ENCODE measurements around the gene LTBP1. TPM values are rescaled to one million over a fixed set of nuclear protein-coding genes. Genes with fewer than 3 reads are reported as not detected.

Gene LTBP1
- polyA plus RNA-seq, 1 experiment: 124 TPM

DNA sequence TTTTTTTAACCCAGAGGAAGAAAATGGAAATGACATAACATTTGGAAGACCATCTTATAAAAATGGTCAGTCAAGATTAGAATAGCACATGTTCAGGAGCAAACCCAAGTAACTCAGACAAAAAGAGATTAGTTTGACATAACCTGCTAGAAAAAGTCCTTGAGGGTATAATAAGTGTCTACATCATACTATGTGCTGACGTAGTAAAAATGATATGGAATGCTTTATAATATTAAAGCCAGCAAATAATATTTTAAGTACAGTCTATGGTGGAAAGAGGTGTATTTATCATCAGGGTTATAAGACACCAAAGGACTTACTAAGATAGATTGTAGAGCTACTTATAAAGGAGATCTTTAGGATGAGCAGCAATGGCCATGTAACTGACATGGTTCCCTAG is 169.0 kb downstream of the LTBP1 start:
- TF ChIP-seq CTCF (IDR thresholded peaks at IDR 0.05; ENCODE audit: insufficient read depth, low read depth, low read length): no peak
- no peaks in the 10 kb centered on the region for H3K36me3 ChIP-seq (ENCODE audit: control insufficient read depth, insufficient read depth, low read length)
- no peaks in the 10 kb centered on the region for H3K27me3 ChIP-seq (ENCODE audit: control insufficient read depth, insufficient read depth, low read length)
- ChIA-PET CTCF (interaction anchor here (0.6 to 0.8 kb wide), 2 partner anchors 26 to 270 kb away, joined by 3 read pairs; no protein-coding TSS in a partner anchor), POLR2A (no interaction called here)
- H3K4me3 ChIP-seq (ENCODE audit: low read depth, low read length): no peak overlapping the region
- DNase-seq (ENCODE audit: low read depth): no peak

GRCh38 chr2:33116799-33117198 is 170.0 kb downstream of the LTBP1 start:
- DNase-seq (ENCODE audit: low read depth): no peak
- H3K36me3 ChIP-seq (ENCODE audit: control insufficient read depth, insufficient read depth, low read length): no peaks in the 10 kb centered on the region
- CTCF ChIA-PET: no interaction called here
- H3K27me3 ChIP-seq (ENCODE audit: control insufficient read depth, insufficient read depth, low read length): no peaks in the 10 kb centered on the region
- POLR2A ChIA-PET: no interaction called here
- H3K4me3 ChIP-seq (ENCODE audit: low read depth, low read length): no peak overlapping the region
- no peak for TF ChIP-seq CTCF (IDR thresholded peaks at IDR 0.05; ENCODE audit: insufficient read depth, low read depth, low read length)

GRCh38 chr2:33118651-33119050 is 171.9 kb downstream of the LTBP1 start:
- Histone ChIP-seq H3K36me3 (ENCODE audit: control insufficient read depth, insufficient read depth, low read length) (no peaks in the 10 kb centered on the region), H3K4me3 (ENCODE audit: low read depth, low read length) (no peak overlapping the region), H3K27me3 (ENCODE audit: control insufficient read depth, insufficient read depth, low read length) (no peaks in the 10 kb centered on the region)
- TF ChIP-seq CTCF (IDR thresholded peaks at IDR 0.05; ENCODE audit: insufficient read depth, low read depth, low read length): no peak
- ChIA-PET CTCF (interaction anchor here (0.9 kb wide), 1 partner anchor 15 kb away, joined by 3 read pairs; no protein-coding TSS in a partner anchor), POLR2A (no interaction called here)
- DNase-seq (ENCODE audit: low read depth): no peak

GRCh38 chr2:33121416-33121815 is 174.7 kb downstream of the LTBP1 start:
- Histone ChIP-seq H3K4me3 (ENCODE audit: low read depth, low read length) (no peak overlapping the region), H3K36me3 (ENCODE audit: control insufficient read depth, insufficient read depth, low read length) (no peaks in the 10 kb centered on the region), H3K27me3 (ENCODE audit: control insufficient read depth, insufficient read depth, low read length) (no peaks in the 10 kb centered on the region)
- ChIA-PET CTCF (interaction anchor here (1.1 kb wide), 1 partner anchor 51 kb away, joined by 3 read pairs; no protein-coding TSS in a partner anchor), POLR2A (no interaction called here)
- DNase-seq (ENCODE audit: low read depth): no peak
- TF ChIP-seq CTCF (IDR thresholded peaks at IDR 0.05; ENCODE audit: insufficient read depth, low read depth, low read length): no peak

DNA sequence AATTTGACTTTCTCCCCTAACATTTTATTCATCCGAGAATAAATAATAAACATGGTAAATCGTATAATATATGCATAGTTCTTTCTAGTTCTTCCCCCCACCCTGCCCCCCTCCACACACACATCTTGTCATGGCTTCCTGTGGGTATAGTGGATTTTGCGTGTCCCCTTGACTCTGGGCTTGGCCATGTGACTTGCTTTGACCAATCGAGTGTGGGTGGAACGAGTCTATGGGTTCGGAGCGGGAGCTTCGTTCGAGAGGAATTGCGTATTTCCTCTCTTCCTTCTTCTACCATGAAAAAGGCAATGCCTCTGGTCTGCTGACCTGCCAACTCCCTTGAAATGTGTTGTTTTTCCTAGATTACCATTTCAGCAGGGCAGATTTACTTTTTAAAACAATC is 175.2 kb downstream of the LTBP1 start:
- no peak for TF ChIP-seq CTCF (IDR thresholded peaks at IDR 0.05; ENCODE audit: insufficient read depth, low read depth, low read length)
- Histone ChIP-seq H3K4me3 (ENCODE audit: low read depth, low read length) (no peak overlapping the region), H3K36me3 (ENCODE audit: control insufficient read depth, insufficient read depth, low read length) (no peaks in the 10 kb centered on the region), H3K27me3 (ENCODE audit: control insufficient read depth, insufficient read depth, low read length) (no peaks in the 10 kb centered on the region)
- no peak for DNase-seq (ENCODE audit: low read depth)
- ChIA-PET CTCF (no interaction called here), POLR2A (no interaction called here)

All from BJ (cell line).